Medulla oblongata (tissue), 1 donor: Measurements from ENCODE around the gene MAP4K3.
"Not testable (repeated sequence)": the region's sequence is repeated elsewhere in the genome, so short reads cannot be mapped to it uniquely, and the experiment has no call there.

ENCODE experiments used
- DNase-seq: peaks from one replicate; pipeline ENCODE4 v3.0.0-alpha.2; 2015; ENCODE audit errors: extremely low spot score

MAP4K3 gene

GRCh38 chr2:39409697-39410389 is 27.2 kb downstream of the MAP4K3 start:
- DNase-seq: no peak

- peak; percentile 53 for DNase-seq
Measured at GRCh38 chr2:39408351-39409136, 28.5 kb downstream of the MAP4K3 start.

GRCh38 chr2:39407516-39408296 is 29.4 kb downstream of the MAP4K3 start:
- DNase-seq: no peak

- DNase-seq: no peak
Measured at GRCh38 chr2:39405364-39405763, 31.7 kb downstream of the MAP4K3 start.

GRCh38 chr2:39403311-39403710 is 33.8 kb downstream of the MAP4K3 start:
- peak; percentile 26 for DNase-seq

GRCh38 chr2:39401319-39401718 is 35.8 kb downstream of the MAP4K3 start:
- no peak for DNase-seq

- DNase-seq: no peak
Measured at GRCh38 chr2:39399570-39399969, 37.5 kb downstream of the MAP4K3 start.

- no peak for DNase-seq
Measured at GRCh38 chr2:39395313-39395712, 41.8 kb downstream of the MAP4K3 start.

- DNase-seq: no peak
Measured at GRCh38 chr2:39394516-39394961, 42.5 kb downstream of the MAP4K3 start.

- no peak for DNase-seq
Measured at GRCh38 chr2:39392672-39393071, 44.4 kb downstream of the MAP4K3 start.

- DNase-seq: no peak
Measured at GRCh38 chr2:39390216-39390615, 46.9 kb downstream of the MAP4K3 start.

- DNase-seq: no peak
Measured at GRCh38 chr2:39386064-39386463, 51.0 kb downstream of the MAP4K3 start.

GRCh38 chr2:39385172-39385571 is 51.9 kb downstream of the MAP4K3 start:
- DNase-seq: no peak

- DNase-seq: not testable (repeated sequence)
Measured at GRCh38 chr2:39384071-39384470, 53.0 kb downstream of the MAP4K3 start.

- no peak for DNase-seq
Measured at GRCh38 chr2:39383146-39383545, 53.9 kb downstream of the MAP4K3 start.

- no peak for DNase-seq
Measured at GRCh38 chr2:39381653-39382052, 55.4 kb downstream of the MAP4K3 start.

GRCh38 chr2:39380525-39381150 is 56.4 kb downstream of the MAP4K3 start:
- DNase-seq: no peak

- DNase-seq: peak; percentile 87
Measured at GRCh38 chr2:39379643-39380524, 57.2 kb downstream of the MAP4K3 start.

GRCh38 chr2:39378968-39379367 is 58.1 kb downstream of the MAP4K3 start:
- DNase-seq: no peak

GRCh38 chr2:39377226-39377939 is 59.7 kb downstream of the MAP4K3 start:
- DNase-seq: peak; percentile 63
